GM18511 (cell line): Measurements from ENCODE around the gene PIGV.
"Not testable (repeated sequence)": the region's sequence is repeated elsewhere in the genome, so short reads cannot be mapped to it uniquely, and the experiment has no call there.

Experiments used
- ATAC-seq: cut with Tn5 transposase; IDR thresholded peaks from one replicate; pipeline ENCODE4 v1.9.1; 2021; ENCODE audit warnings: mild to moderate bottlenecking, moderate library complexity; ENCODE audit not compliant: unreplicated experiment

PIGV gene

DNA sequence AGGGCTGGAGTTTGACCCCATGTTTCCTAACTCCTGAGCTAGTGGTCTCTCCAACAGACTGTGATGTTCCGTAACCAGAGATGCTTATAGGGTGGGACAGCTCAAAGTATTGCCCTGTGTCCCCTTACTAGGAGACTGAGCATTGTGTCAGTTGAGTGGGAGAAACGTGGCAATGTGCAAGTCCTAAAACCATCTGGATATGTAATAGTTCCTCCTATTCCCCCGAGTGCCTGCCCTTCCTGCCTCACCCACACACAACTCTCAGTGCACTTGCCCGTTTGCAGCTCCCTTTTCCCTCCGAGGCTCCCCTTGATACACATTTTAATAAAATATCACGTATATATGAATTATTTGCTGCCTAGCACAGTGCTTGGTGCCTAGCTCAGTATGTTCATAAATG is 3.4 kb downstream of the PIGV start:
- no peak for ATAC-seq

GRCh38 chr1:26791626-26792025 is 3.9 kb downstream of the PIGV start:
- ATAC-seq = no peak

GRCh38 chr1:26792924-26793323 is 5.2 kb downstream of the PIGV start:
- no peak for ATAC-seq

DNA sequence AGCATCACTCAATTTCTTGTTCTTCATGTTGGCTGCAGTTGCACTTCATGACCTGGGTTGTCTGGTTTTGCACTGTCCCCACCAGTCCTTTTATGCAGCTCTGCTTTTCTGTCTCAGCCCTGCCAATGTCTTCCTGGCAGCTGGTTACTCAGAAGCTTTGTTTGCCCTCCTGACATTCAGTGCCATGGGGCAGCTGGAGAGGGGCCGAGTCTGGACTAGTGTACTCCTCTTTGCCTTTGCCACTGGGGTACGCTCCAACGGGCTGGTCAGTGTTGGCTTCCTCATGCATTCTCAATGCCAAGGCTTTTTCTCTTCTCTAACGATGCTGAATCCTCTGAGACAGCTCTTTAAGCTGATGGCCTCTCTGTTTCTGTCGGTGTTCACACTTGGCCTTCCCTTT is 6.6 kb downstream of the PIGV start:
- ATAC-seq = no peak

- ATAC-seq = no peak
These were observed 9.9 kb downstream of the PIGV start for GRCh38 chr1:26797627-26798026.

GRCh38 chr1:26799479-26800142 is 11.9 kb downstream of the PIGV start:
- no peak for ATAC-seq

- not testable (repeated sequence) for ATAC-seq
These were observed 16.2 kb downstream of the PIGV start for GRCh38 chr1:26803932-26804331.

GRCh38 chr1:26810105-26810504 is 22.4 kb downstream of the PIGV start:
- ATAC-seq = not testable (repeated sequence)

- ATAC-seq = no peak
These were observed 23.3 kb downstream of the PIGV start for GRCh38 chr1:26811057-26811456.

- no peak for ATAC-seq
These were observed 24.0 kb downstream of the PIGV start for GRCh38 chr1:26811708-26812107.

GRCh38 chr1:26814377-26814776 is 26.6 kb downstream of the PIGV start:
- no peak for ATAC-seq

DNA sequence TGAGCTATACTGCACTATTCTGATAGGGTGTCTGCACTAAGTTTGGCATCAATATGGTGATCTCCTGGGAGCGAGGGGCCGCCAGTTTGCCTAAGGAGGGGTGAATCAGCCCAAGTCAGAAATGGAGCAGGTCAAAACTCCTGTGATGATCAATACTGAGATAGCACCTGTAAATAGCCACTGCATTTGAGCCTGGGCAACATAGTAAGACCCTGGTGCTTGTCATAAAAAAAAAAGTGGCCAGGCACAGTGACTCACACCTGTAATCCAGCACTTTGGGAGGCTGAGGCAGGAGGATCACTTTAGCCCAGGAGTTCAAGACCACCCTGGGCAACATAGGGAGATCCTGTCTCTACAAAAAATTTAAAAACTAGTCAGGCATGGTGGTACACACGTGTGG is 27.1 kb downstream of the PIGV start:
- no peak for ATAC-seq

DNA sequence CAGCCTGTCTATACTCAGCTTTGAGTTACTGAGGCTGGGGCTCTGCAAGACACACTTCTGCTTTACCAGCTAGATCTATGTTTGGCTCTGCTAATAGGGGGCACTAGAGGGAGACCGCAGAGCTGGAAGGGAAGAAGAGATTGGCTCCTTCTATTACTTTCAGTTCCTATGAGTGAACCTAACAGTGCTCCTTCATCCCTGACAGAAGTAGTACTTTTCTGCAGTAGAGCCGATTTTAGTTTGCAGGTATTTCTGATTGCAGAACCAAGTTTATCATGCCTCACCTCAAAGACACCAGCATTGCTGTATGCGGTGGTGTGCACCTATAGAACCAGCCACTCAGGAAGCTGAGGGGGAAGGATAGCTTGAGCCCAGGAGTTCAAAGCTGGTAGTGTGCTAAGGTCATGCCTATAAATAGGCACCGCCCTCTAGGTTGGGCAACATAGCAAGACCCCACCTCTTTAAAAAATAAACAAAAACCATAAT is 33.1 kb downstream of the PIGV start:
- ATAC-seq = peak; percentile 91

- no peak for ATAC-seq
These were observed 35.1 kb downstream of the PIGV start for GRCh38 chr1:26822737-26823395.

- no peak for ATAC-seq
These were observed 37.0 kb downstream of the PIGV start for GRCh38 chr1:26824731-26825130.

GRCh38 chr1:26826261-26827105 is 38.7 kb downstream of the PIGV start, which contains the start of gene ZDHHC18:
TSS of gene ZDHHC18 (plus strand) at chr1:26826688. CDS start at chr1:26826805, 117 bp downstream.
- ATAC-seq = peak; percentile 80

DNA sequence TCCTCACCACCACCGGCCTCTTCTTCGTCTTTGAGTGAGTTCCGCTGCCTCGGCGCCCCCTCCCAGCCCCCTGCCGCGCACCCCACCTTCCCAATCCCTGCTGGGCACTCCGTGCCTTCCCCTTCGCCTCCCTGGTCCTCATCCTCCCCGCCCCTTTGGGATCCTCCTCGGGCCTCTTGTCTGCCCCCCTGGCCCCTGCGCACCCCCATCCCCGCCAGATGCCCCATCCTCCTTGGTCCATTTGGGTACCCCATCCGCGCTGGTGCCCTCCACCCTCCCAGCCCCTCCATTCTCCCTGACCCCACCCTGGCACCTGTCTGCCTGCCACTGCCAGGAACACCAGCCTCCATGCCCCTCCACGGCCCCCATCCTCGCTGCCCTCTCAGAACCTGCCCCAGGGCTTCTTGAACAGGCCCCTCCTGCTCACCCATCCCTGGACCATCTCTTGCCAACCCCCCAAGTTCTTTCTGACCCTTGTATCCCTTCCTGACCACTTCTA is 39.4 kb downstream of the PIGV start:
- no peak for ATAC-seq

GRCh38 chr1:26827663-26828062 is 39.9 kb downstream of the PIGV start:
- no peak for ATAC-seq

- ATAC-seq = no peak
These were observed 40.8 kb downstream of the PIGV start for GRCh38 chr1:26828411-26828991.

GRCh38 chr1:26829184-26829911 is 41.6 kb downstream of the PIGV start:
- ATAC-seq = no peak
